Retina (tissue), 1 donor: ENCODE data around the gene DBNDD1.

Experiments used
- DNase-seq: peaks from one replicate; pipeline ENCODE4 v3.0.0-alpha.2; 2016

The DBNDD1 gene

DNA sequence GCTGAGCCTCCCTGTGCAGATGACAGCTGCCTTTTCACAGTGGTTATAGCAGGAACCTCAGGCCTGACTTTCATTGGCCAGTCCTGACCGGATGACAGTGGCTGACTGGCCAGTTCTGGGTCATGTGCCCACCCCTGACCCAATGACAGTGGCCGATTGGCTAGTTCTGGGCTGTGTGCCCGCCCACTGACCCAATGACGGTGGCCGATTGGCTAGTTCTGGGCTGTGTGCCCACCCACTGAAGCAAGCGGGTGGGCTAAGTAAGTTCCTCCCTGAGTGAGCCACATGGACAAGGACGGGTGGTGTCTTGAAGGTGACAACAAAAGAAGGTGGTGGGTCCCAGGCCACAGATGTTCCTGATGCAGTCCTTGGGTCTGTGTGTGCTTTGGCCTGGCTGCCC is 61.2 kb downstream of the DBNDD1 start:
- peak; percentile 68 for DNase-seq

GRCh38 chr16:89957216-89957785 is 62.0 kb downstream of the DBNDD1 start:
- no peak for DNase-seq

DNA sequence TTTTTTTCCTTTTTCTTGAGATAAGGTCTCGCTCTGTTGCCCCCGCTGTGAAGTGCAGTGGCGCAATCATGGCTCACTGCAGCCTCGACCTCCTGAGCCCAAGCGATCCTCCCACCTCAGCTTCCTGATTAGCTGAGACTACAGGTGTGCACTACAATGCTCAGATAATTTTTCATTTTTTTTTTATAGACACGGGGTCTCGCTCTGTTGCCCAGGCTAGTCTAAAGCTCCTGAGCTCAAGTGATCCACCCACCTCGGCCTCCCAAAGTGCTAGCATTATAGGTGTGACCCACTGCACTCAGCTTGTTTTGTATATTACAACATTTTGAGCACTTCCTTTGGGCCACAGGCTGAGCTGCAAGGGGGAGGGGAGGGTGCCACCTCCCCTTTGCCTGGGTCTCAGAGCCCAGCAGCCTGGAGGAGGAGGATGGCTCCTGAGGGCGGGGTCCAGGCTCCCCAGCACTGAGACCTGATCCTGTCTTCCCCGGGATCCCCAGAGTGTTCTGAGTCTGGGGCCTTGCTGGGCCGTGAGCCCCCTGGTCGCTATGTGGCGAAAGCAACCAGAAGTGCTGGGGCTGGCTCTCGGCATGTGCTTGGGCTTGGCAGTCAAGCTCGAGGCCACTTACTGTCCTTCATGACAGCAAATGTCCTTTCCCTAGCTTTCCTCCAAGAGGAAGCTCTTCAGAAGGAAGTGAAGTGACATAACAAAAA is 62.6 kb downstream of the DBNDD1 start:
- DNase-seq: no peak

DNA sequence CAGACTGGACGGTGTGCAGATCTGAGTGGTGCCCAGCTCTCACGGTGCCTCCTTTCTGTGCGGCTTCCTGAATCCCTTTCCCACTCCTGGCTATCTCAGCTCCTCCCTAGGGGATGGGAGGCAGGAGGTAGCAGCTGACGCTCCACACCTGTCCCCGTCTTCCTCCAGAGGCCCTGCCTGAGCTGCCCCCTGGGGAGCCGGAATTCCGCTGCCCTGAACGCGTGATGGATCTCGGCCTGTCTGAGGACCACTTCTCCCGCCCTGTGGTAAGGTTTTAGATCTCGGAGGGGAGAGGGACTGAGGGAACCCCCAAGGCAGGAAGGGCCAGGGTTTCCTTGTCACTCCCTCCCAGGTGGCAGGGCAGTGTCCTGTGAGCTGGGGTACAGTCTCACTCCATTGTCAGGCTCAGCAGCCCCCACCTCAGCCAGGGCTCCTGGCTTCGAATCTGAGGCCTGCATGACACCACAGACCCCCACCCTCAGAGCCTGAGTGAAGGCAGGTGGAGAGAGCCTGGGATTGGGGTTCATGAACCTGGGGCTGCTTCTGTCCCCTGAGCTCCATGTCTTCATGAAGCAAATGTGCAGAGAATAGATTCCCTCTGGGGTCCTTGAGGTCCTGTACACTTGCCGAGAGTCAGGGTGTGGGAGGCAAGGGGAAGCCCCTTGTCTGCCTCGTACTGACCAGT is 64.1 kb downstream of the DBNDD1 start:
- no peak for DNase-seq
